Measurements from ENCODE around the gene NCKAP5. TPM values are rescaled to one million over a fixed set of nuclear protein-coding genes. Genes with fewer than 3 reads are reported as not detected.

NCKAP5 gene
- total RNA-seq, 2 donors from 2014 or later = 0.78 to 2.6 TPM

DNA sequence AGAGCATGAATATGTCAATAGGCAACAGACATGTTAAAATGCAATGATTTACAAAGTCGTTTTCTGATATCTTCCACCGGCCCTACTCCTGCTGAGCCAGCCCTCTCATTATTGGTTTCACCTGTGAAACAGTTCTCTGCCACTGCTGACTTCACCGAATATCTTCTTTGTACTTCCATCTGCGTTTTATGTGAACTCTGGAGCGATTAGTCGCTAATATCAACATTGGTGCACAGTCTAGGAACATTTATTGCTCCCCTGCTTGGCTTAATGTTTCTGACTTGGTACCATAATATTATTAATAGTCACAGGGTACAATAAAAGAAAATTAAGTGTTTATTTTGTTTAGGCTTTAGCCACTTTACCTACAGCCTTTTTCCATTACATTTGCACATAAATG lies 105.5 kb downstream of the NCKAP5 start:
- DNase-seq (no peak), ATAC-seq (no peak)
- TF ChIP-seq POLR2A (IDR thresholded peaks at IDR 0.05) = no peak
- TF ChIP-seq, protein P1, sequence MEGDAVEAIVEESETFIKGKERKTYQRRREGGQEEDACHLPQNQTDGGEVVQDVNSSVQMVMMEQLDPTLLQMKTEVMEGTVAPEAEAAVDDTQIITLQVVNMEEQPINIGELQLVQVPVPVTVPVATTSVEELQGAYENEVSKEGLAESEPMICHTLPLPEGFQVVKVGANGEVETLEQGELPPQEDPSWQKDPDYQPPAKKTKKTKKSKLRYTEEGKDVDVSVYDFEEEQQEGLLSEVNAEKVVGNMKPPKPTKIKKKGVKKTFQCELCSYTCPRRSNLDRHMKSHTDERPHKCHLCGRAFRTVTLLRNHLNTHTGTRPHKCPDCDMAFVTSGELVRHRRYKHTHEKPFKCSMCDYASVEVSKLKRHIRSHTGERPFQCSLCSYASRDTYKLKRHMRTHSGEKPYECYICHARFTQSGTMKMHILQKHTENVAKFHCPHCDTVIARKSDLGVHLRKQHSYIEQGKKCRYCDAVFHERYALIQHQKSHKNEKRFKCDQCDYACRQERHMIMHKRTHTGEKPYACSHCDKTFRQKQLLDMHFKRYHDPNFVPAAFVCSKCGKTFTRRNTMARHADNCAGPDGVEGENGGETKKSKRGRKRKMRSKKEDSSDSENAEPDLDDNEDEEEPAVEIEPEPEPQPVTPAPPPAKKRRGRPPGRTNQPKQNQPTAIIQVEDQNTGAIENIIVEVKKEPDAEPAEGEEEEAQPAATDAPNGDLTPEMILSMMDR (IDR thresholded peaks at IDR 0.05) = no peak
- Histone ChIP-seq H3K9me3 (no peaks in the 10 kb centered on the region), H3K27me3 (no peaks in the 10 kb centered on the region), H3K4me3 (no peak overlapping the region), H3K36me3 (replicated peaks in 1 of 2; ENCODE audit: insufficient read depth in 1 of 2, low read depth in 2 of 2) (no peaks in the 10 kb centered on the region), H3K27ac (no peak overlapping the region), H3K4me1 (no peaks in the 10 kb centered on the region)
- WGBS, 2 donors = 62 to 63% methylated on average over 6 of the region's 6 CpGs
- intact Hi-C loops (cut with DNase I) = no loop called here

DNA sequence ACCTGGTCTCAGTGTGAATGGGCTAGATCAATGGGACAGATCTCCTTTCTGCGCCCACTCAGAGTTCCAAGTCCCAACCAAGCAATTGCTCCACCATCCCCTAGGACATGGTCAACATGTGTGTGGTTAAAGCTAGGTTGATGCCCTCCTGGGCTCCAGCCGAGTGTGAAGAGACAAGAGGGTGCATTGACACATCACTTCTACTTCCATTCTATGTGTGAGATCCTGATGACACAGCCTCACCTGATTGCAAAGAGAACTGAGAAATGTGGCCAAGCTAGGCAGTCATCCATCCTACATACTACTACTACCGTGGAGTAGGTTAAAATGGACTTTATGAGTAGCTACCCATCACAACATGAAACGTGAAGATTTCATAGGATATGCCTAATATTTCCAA lies 106.8 kb downstream of the NCKAP5 start:
- Histone ChIP-seq H3K4me3 (no peak overlapping the region), H3K36me3 (replicated peaks in 1 of 2; ENCODE audit: insufficient read depth in 1 of 2, low read depth in 2 of 2) (no peaks in the 10 kb centered on the region), H3K4me1 (no peaks in the 10 kb centered on the region), H3K27me3 (no peaks in the 10 kb centered on the region), H3K27ac (no peak overlapping the region), H3K9me3 (no peaks in the 10 kb centered on the region)
- DNase-seq = no peak
- TF ChIP-seq POLR2A (IDR thresholded peaks at IDR 0.05) = no peak
- TF ChIP-seq, protein P1 (IDR thresholded peaks at IDR 0.05) = no peak
- 60 to 68% methylated on average over 4 of the region's 4 CpGs for WGBS, 2 donors
- intact Hi-C loops (cut with DNase I) = no loop called here
- ATAC-seq = no peak

DNA sequence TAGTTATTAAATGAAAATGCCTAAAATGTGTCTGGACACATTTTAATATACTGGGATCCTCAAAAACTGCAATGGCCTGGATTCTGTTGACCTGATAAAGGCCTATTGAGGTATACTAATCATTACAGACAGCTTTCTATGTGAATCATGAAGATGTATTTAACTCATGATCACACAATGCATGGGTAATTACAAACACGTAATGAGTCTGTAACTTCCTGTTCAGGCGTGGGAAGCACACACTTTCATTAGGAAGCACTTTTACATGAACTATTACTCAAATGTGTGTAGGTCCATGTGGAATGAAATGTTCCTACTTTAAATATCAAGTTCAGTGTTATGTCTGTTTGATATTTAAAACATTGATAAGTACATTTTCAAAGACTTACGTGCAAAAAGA lies 108.7 kb downstream of the NCKAP5 start:
- Histone ChIP-seq H3K27me3 (no peaks in the 10 kb centered on the region), H3K9me3 (no peaks in the 10 kb centered on the region), H3K4me1 (no peaks in the 10 kb centered on the region), H3K4me3 (no peak overlapping the region), H3K27ac (no peak overlapping the region), H3K36me3 (replicated peaks in 1 of 2; ENCODE audit: insufficient read depth in 1 of 2, low read depth in 2 of 2) (no peaks in the 10 kb centered on the region)
- DNase-seq (no peak), ATAC-seq (no peak)
- TF ChIP-seq, protein P1 (IDR thresholded peaks at IDR 0.05) = no peak
- no peak for TF ChIP-seq POLR2A (IDR thresholded peaks at IDR 0.05)
- WGBS, 2 donors = 66 to 87% methylated on average over 3 of the region's 3 CpGs
- intact Hi-C loops (cut with DNase I) = no loop called here

DNA sequence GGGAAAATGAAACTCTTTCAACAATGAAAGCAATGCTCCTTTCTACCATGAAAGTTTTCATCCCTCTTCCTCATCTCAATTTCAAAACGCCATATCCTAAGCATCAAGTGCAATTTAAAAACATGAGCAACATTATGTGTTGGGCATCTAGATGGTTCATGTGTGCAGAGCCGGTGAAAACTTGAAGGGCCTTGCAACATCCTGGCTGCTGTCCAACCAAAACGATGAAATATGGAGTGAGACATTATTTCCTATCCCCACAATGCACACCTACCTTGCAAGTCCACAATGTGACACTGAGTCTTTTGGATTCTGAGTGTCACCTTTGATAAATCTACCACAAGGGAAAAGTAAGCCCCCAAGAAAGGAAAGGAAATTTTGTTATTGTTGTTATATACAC lies 110.0 kb downstream of the NCKAP5 start:
- Histone ChIP-seq H3K27me3 (no peaks in the 10 kb centered on the region), H3K36me3 (replicated peaks in 1 of 2; ENCODE audit: insufficient read depth in 1 of 2, low read depth in 2 of 2) (no peaks in the 10 kb centered on the region), H3K27ac (no peak overlapping the region), H3K9me3 (no peaks in the 10 kb centered on the region), H3K4me3 (no peak overlapping the region), H3K4me1 (no peaks in the 10 kb centered on the region)
- ATAC-seq = no peak
- TF ChIP-seq, protein P1 (IDR thresholded peaks at IDR 0.05) = no peak
- no peak for TF ChIP-seq POLR2A (IDR thresholded peaks at IDR 0.05)
- 41 to 53% methylated on average over 3 of the region's 3 CpGs for WGBS, 2 donors
- intact Hi-C loops (cut with DNase I) = no loop called here
- no peak for DNase-seq

DNA sequence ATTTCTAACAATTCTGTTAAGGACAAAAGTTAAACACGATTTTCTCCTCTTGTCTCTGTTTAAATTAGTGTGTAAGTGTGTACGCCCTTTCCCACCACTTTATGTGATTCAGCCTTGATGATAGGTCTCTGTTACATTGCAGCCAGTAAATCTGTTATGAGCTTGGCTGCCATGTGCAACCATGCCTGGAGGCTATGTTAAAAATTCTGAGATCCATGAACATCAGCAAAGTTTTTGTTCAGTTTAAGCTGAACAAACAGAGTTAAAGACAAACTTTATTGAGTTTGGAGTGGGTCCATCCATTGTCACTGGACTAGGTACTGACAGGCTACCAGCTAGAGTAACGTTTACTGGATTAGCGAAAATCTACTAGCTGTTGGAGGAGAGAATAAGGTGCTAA lies 110.4 kb downstream of the NCKAP5 start:
- H3K4me1 ChIP-seq = no peaks in the 10 kb centered on the region
- H3K4me3 ChIP-seq = no peak overlapping the region
- no peaks in the 10 kb centered on the region for H3K36me3 ChIP-seq (replicated peaks in 1 of 2; ENCODE audit: insufficient read depth in 1 of 2, low read depth in 2 of 2)
- no peaks in the 10 kb centered on the region for H3K27me3 ChIP-seq
- no peak for ATAC-seq
- no peaks in the 10 kb centered on the region for H3K9me3 ChIP-seq
- TF ChIP-seq, protein P1 (IDR thresholded peaks at IDR 0.05) = no peak
- TF ChIP-seq POLR2A (IDR thresholded peaks at IDR 0.05) = no peak
- intact Hi-C loops (cut with DNase I) = no loop called here
- 60 to 62% methylated on average over 4 of the region's 4 CpGs for WGBS, 2 donors
- no peak for DNase-seq
- no peak overlapping the region for H3K27ac ChIP-seq
